Stomach (tissue), 9 donors: ENCODE measurements around the gene SF1. TPM values are rescaled to one million over a fixed set of nuclear protein-coding genes. Genes with fewer than 3 reads are reported as not detected.

Experiments used
- DNase-seq, 2 donors: peaks; one replicate each; pipeline versions ENCODE4 v3.0.0 to v3.0.0-alpha.2; 2013 to 2019
- H3K27ac ChIP-seq, 5 donors: fragments of 200-600 bp in 4 of 5; sonication (generic) in 4 of 5; one replicate each; pipeline ENCODE4 v1.5.1; 2013 to 2019; ENCODE audit warnings: mild to moderate bottlenecking in 1 of 5, moderate library complexity in 1 of 5
- H3K27me3 ChIP-seq, 3 donors: fragments of 200-600 bp; sonication (generic); one replicate each; pipeline ENCODE4 v1.5.1; 2017 to 2019; ENCODE audit warnings: mixed run types in 1 of 3
- H3K36me3 ChIP-seq, 4 donors: fragments of 200-600 bp; sonication (generic); 1 replicate in 3 of 4; 2 replicates in 1 of 4; pipeline ENCODE4 v1.5.1; 2016 to 2019
- H3K4me1 ChIP-seq, 4 donors: fragments of 200-600 bp; sonication (generic); one replicate each; pipeline ENCODE4 v1.5.1; 2016 to 2019
- H3K4me3 ChIP-seq, 4 donors: fragments of 200-600 bp; sonication (generic) in 3 of 4; one replicate each; pipeline ENCODE4 v1.5.1; 2016 to 2019; ENCODE audit warnings: mild to moderate bottlenecking in 1 of 4
- H3K9me3 ChIP-seq, 4 donors: fragments of 200-600 bp; sonication (generic); one replicate each; pipeline ENCODE4 v1.5.1; 2016 to 2019
- CTCF ChIP-seq, 7 experiments: fragments of 450-650 bp in 4 of 7; fragments of 200-600 bp in 3 of 7; sonication (generic) in 3 of 7; IDR thresholded peaks; one replicate each; pipeline ENCODE4 v1.5.1; 2016 to 2019; ENCODE audit warnings: antibody characterized with exemption in 7 of 7, control low read depth in 2 of 7, mild to moderate bottlenecking in 1 of 7
- EP300 ChIP-seq: sonication (generic); formaldehyde crosslinking; IDR thresholded peaks from one replicate; pipeline ENCODE4 v1.6.1; 2017; ENCODE audit warnings: antibody characterized with exemption
- POLR2A ChIP-seq, 4 donors: fragments of 450-650 bp; IDR thresholded peaks; one replicate each; pipeline ENCODE4 v1.6.1; 2016; ENCODE audit warnings: antibody characterized with exemption in 4 of 4, control low read depth in 2 of 4, mild to moderate bottlenecking in 1 of 4, moderate library complexity in 1 of 4
- POLR2AphosphoS5 ChIP-seq, 3 donors: sonication (generic); formaldehyde crosslinking; IDR thresholded peaks; one replicate each; pipeline ENCODE4 v1.6.1; 2016; ENCODE audit warnings: antibody characterized with exemption in 3 of 3
- WGBS, 5 donors: extraction: QIAGEN DNeasy Blood & Tissue Kit in 3 of 5; methylation state at CpG; one replicate each; pipeline versions ENCODE4 v1.1.5 to v1.1.7; 2013 to 2018; 5-methylcytosine and 5-hydroxymethylcytosine counted together
- intact Hi-C: fragments of 100-400 bp; cut with DNase I; formaldehyde crosslinking; loops from one replicate; pipeline ENCODE4 v1.15.1; 2023; ENCODE audit warnings: low total_unique reads
- polyA plus RNA-seq, 3 donors: library from polyadenylated mRNA; stranded (reverse); fragments of 200-250 nt; gene quantifications; one replicate each; pipeline ENCODE4 v1.2.3, GENCODE V29; 2013
- total RNA-seq, 5 donors: library from RNA; depleted of rRNA; stranded (reverse); fragments of >200 nt; gene quantifications; one replicate each; pipeline versions ENCODE4 v1.1.0 to v1.2.3, GENCODE V29; 2014 to 2016
- donor health status: healthy with polysubstance abuse.
- donor health status: Bipolar disorder and iron deficiency.
- donor health status: healthy.

The SF1 gene
- total and polyA plus RNA-seq, 8 donors, result 57.5 to 341 (median 248) TPM

GRCh38 chr11:64776425-64776824 lies 1.9 kb downstream of the SF1 start:
- TF ChIP-seq POLR2A (IDR thresholded peaks at IDR 0.05) (no peak), CTCF (IDR thresholded peaks at IDR 0.05) (no peak), EP300 (no peak), POLR2AphosphoS5 (IDR thresholded peaks at IDR 0.05) (no peak)
- intact Hi-C loops, result no loop called here
- Histone ChIP-seq H3K9me3 (no peaks in the 10 kb centered on the region), H3K36me3 (peaks cover 53 to 60% (median 55%) of the 10 kb centered on the region in 4 donors), H3K4me1 (peaks cover 47 to 66% (median 58%) of the 10 kb centered on the region in 4 donors), H3K4me3 (peak overlapping the region; percentile 93 to 99 (median 96)), H3K27me3 (no peaks in the 10 kb centered on the region), H3K27ac (peak overlapping the region in 2 of 5 donors; percentile 80 to 100)
- DNase-seq, result no peak
- WGBS, 5 donors, result 33 to 51% (median 38%) methylated on average over 6 of the region's 6 CpGs

GRCh38 chr11:64774144-64774543 lies 4.2 kb downstream of the SF1 start:
- H3K36me3 ChIP-seq, result peaks cover 76 to 83% (median 78%) of the 10 kb centered on the region in 4 donors

GRCh38 chr11:64772303-64773018 lies 5.9 kb downstream of the SF1 start:
- no peak overlapping the region for H3K4me3 ChIP-seq
- DNase-seq, result no peak
- H3K27ac ChIP-seq, result peak overlapping the region in 2 of 5 donors; percentile 63 to 68
- H3K4me1 ChIP-seq, result peaks cover 47 to 78% (median 62%) of the 10 kb centered on the region in 4 donors
- H3K36me3 ChIP-seq, result peaks cover 93 to 100% (median 94%) of the 10 kb centered on the region in 4 donors
- 54 to 62% (median 59%) methylated on average over 3 of the region's 3 CpGs for WGBS, 5 donors
- TF ChIP-seq EP300 (no peak), POLR2A (IDR thresholded peaks at IDR 0.05) (no peak), POLR2AphosphoS5 (IDR thresholded peaks at IDR 0.05) (no peak), CTCF (IDR thresholded peaks at IDR 0.05) (no peak)
- intact Hi-C loops, result no loop called here
- no peaks in the 10 kb centered on the region for H3K27me3 ChIP-seq
- no peaks in the 10 kb centered on the region for H3K9me3 ChIP-seq

More at GRCh38 chr11:64774144-64774543, 4.2 kb downstream of the SF1 start:
- Histone ChIP-seq H3K4me3 (no peak overlapping the region), H3K4me1 (peaks cover 44 to 67% (median 56%) of the 10 kb centered on the region in 4 donors), H3K9me3 (no peaks in the 10 kb centered on the region), H3K27ac (no peak overlapping the region), H3K27me3 (no peaks in the 10 kb centered on the region)
- intact Hi-C loops, result no loop called here
- DNase-seq, result no peak
- 57 to 70% (median 64%) methylated on average over 5 of the region's 5 CpGs for WGBS, 5 donors
- TF ChIP-seq CTCF (IDR thresholded peaks at IDR 0.05) (no peak), EP300 (no peak)

- H3K9me3 ChIP-seq, result no peaks in the 10 kb centered on the region
- DNase-seq, result no peak
- no peak for TF ChIP-seq POLR2AphosphoS5 (IDR thresholded peaks at IDR 0.05)
- no peak for TF ChIP-seq EP300
- no peak for TF ChIP-seq POLR2A (IDR thresholded peaks at IDR 0.05)
- no peak for TF ChIP-seq CTCF (IDR thresholded peaks at IDR 0.05)
- peaks cover 43 to 80% (median 59%) of the 10 kb centered on the region in 4 donors for H3K4me1 ChIP-seq
- H3K36me3 ChIP-seq, result peaks cover 99 to 100% (median 100%) of the 10 kb centered on the region in 4 donors
- peak overlapping the region in 2 of 5 donors; percentile 63 to 68 for H3K27ac ChIP-seq
- WGBS, 5 donors, result 75 to 97% (median 84%) methylated on average over 2 of the region's 2 CpGs
- no peaks in the 10 kb centered on the region for H3K27me3 ChIP-seq
- intact Hi-C loops, result no loop called here
- no peak overlapping the region for H3K4me3 ChIP-seq
Measured at GRCh38 chr11:64771861-64772260, 6.5 kb downstream of the SF1 start.
